Measurements from ENCODE around the gene GLRA1. TPM values are rescaled to one million over a fixed set of nuclear protein-coding genes. Genes with fewer than 3 reads are reported as not detected.

The GLRA1 gene
- total RNA-seq, 1 donor from 2014 or later, result not detected

- no peak for TF ChIP-seq CTCF (IDR thresholded peaks at IDR 0.05; ENCODE audit: unreplicated experiment)
- H3K9me3 Mint-ChIP-seq (ENCODE audit: unreplicated experiment), result no peaks in the 10 kb centered on the region
- no peaks in the 10 kb centered on the region for H3K27me3 Mint-ChIP-seq (ENCODE audit: unreplicated experiment)
- no peaks in the 10 kb centered on the region for H3K36me3 Mint-ChIP-seq (ENCODE audit: low read depth, unreplicated experiment)
- no peak overlapping the region for H3K27ac Mint-ChIP-seq (ENCODE audit: unreplicated experiment)
- no peak for DNase-seq (ENCODE audit: low spot score)
- H3K4me1 Mint-ChIP-seq (ENCODE audit: unreplicated experiment), result peaks cover 7% of the 10 kb centered on the region
- no peak overlapping the region for H3K4me3 Mint-ChIP-seq (ENCODE audit: unreplicated experiment)
These were observed 27.6 kb upstream of the GLRA1 start for GRCh38 chr5:151952238-151952637.

DNA sequence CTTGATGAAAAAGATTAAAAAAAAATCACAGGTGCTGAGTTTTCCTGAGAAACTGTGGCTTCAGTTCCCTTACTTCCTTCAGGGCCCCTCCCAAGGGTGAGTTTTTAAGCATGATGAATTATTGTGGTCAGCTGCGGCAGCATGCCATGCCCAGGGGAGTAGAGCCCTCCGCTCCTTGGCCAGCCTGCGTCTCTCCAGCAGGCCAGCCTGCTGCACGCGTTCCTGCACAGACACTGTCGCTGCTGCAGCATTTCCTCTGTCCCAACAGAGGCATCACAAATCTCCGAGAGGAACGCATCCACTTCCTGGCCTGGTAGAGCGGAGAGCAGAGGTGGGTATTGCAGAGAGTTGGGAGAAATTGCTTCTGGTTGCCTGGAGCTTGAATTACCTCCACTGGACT, 26.1 kb upstream of the GLRA1 start:
- TF ChIP-seq CTCF (IDR thresholded peaks at IDR 0.05; ENCODE audit: unreplicated experiment), result no peak
- DNase-seq (ENCODE audit: low spot score), result no peak
- Mint-ChIP-seq H3K4me1 (ENCODE audit: unreplicated experiment) (peaks cover 15% of the 10 kb centered on the region), H3K27ac (ENCODE audit: unreplicated experiment) (no peak overlapping the region), H3K4me3 (ENCODE audit: unreplicated experiment) (no peak overlapping the region), H3K9me3 (ENCODE audit: unreplicated experiment) (no peaks in the 10 kb centered on the region), H3K36me3 (ENCODE audit: low read depth, unreplicated experiment) (no peaks in the 10 kb centered on the region), H3K27me3 (ENCODE audit: unreplicated experiment) (no peaks in the 10 kb centered on the region)

- Mint-ChIP-seq H3K36me3 (ENCODE audit: low read depth, unreplicated experiment) (no peaks in the 10 kb centered on the region), H3K27ac (ENCODE audit: unreplicated experiment) (no peak overlapping the region), H3K9me3 (ENCODE audit: unreplicated experiment) (no peaks in the 10 kb centered on the region), H3K4me3 (ENCODE audit: unreplicated experiment) (no peak overlapping the region), H3K27me3 (ENCODE audit: unreplicated experiment) (no peaks in the 10 kb centered on the region), H3K4me1 (ENCODE audit: unreplicated experiment) (peaks cover 19% of the 10 kb centered on the region)
- no peak for TF ChIP-seq CTCF (IDR thresholded peaks at IDR 0.05; ENCODE audit: unreplicated experiment)
- DNase-seq (ENCODE audit: low spot score), result no peak
These were observed 25.2 kb upstream of the GLRA1 start for GRCh38 chr5:151949701-151950308.

- no peak for TF ChIP-seq CTCF (IDR thresholded peaks at IDR 0.05; ENCODE audit: unreplicated experiment)
- H3K9me3 Mint-ChIP-seq (ENCODE audit: unreplicated experiment), result no peaks in the 10 kb centered on the region
- DNase-seq (ENCODE audit: low spot score), result no peak
- H3K4me1 Mint-ChIP-seq (ENCODE audit: unreplicated experiment), result peaks cover 19% of the 10 kb centered on the region
- H3K27me3 Mint-ChIP-seq (ENCODE audit: unreplicated experiment), result no peaks in the 10 kb centered on the region
- H3K27ac Mint-ChIP-seq (ENCODE audit: unreplicated experiment), result no peak overlapping the region
- H3K4me3 Mint-ChIP-seq (ENCODE audit: unreplicated experiment), result no peak overlapping the region
- no peaks in the 10 kb centered on the region for H3K36me3 Mint-ChIP-seq (ENCODE audit: low read depth, unreplicated experiment)
These were observed 24.5 kb upstream of the GLRA1 start for GRCh38 chr5:151949113-151949512.

GRCh38 chr5:151947931-151948608, 23.4 kb upstream of the GLRA1 start:
- Mint-ChIP-seq H3K9me3 (ENCODE audit: unreplicated experiment) (no peaks in the 10 kb centered on the region), H3K27me3 (ENCODE audit: unreplicated experiment) (no peaks in the 10 kb centered on the region), H3K27ac (ENCODE audit: unreplicated experiment) (no peak overlapping the region), H3K4me3 (ENCODE audit: unreplicated experiment) (no peak overlapping the region), H3K36me3 (ENCODE audit: low read depth, unreplicated experiment) (no peaks in the 10 kb centered on the region), H3K4me1 (ENCODE audit: unreplicated experiment) (peaks cover 19% of the 10 kb centered on the region)
- DNase-seq (ENCODE audit: low spot score), result no peak
- TF ChIP-seq CTCF (IDR thresholded peaks at IDR 0.05; ENCODE audit: unreplicated experiment), result no peak

Measured in endothelial cell (in vitro differentiated cells).